Skin epidermis (tissue), 12 donors: ENCODE data around the gene EEPD1.

Experiments used
- H3K27ac ChIP-seq, 21 experiments: fragments of 200-600 bp; sonication (generic) in 11 of 21; one replicate each; pipeline ENCODE4 v1.5.0; 2020; ENCODE audit warnings: mild to moderate bottlenecking in 3 of 21, inconsistent platforms in 2 of 21, moderate library complexity in 2 of 21
- H3K4me3 ChIP-seq, 7 experiments: fragments of 200-600 bp; sonication (generic) in 2 of 7; one replicate each; pipeline ENCODE4 v1.5.0; 2020; ENCODE audit warnings: inconsistent platforms in 2 of 7, mild to moderate bottlenecking in 2 of 7, moderate library complexity in 1 of 7

The EEPD1 gene

DNA sequence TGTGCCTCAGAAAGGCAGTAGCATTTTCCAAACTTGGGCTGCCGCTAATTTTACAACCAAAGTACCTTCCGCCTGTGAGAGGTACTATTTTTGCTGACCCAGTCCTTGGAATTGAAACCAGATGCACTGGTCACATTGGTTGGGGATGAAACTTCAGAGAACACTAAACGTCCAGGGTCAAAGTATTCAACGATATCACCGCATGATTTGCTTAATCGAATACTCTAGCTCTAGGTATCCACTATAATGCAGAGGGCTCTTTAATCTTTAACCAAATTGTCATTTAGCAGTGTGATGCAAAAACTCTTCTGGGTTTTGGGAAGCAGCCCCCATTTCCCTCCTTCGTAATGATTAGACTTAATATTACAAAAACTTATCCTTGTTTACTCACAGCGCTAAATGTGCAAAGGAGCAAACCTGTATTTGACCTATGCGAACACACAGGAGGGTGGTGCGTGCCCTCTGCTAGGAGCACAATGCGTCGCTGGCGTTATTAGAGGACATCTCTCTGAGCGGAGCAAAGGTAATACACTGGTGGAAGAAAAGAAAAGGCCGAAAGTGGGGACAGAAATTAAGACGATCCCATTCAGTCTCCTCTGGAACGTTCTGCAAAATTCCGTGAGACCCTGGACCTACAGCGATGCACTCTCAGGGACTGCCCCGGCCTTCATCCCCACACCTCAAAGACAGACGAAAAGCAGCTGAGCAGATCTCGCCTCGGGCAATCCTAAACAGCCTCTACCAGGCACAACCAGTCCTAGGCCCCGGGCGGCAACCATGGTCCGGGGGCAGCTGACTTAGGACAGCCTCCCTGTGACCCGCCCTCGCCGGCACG lies 916 bp upstream of the EEPD1 start:
- peak overlapping the region; percentile 28 to 87 (median 65) for H3K4me3 ChIP-seq
- H3K27ac ChIP-seq, result peak overlapping the region in 16 of 21 experiments; percentile 2 to 86 (median 60)

DNA sequence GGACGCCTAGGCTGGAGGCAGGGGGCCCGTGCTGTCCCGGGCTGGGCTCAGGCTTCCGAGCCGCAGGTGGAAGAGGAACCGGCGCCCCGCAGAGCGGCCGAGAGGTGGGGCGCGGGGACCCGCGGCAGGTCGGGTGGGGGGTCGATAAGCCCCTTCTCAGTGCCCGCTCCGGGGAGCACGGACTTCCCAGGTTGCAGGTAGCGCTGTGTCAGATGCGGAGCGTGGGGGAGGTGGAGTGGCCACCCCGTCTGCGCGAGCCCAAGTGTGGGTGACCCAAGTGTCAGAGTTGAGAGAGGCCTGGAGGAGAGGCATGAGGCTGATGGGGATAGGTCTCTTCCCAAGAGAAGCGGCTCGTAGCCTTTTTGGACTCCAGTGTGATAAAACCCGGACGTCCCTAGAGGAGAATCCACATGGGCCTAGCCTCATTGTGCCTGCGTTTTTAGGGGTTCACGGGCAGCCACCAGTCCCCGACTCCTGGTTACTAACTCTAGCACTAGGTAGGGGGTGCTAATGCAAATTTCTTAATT lies 580 bp downstream of the EEPD1 start:
- H3K4me3 ChIP-seq, result peak overlapping the region; percentile 51 to 87 (median 79)
- H3K27ac ChIP-seq, result peak overlapping the region in 20 of 21 experiments; percentile 26 to 88 (median 80)

DNA sequence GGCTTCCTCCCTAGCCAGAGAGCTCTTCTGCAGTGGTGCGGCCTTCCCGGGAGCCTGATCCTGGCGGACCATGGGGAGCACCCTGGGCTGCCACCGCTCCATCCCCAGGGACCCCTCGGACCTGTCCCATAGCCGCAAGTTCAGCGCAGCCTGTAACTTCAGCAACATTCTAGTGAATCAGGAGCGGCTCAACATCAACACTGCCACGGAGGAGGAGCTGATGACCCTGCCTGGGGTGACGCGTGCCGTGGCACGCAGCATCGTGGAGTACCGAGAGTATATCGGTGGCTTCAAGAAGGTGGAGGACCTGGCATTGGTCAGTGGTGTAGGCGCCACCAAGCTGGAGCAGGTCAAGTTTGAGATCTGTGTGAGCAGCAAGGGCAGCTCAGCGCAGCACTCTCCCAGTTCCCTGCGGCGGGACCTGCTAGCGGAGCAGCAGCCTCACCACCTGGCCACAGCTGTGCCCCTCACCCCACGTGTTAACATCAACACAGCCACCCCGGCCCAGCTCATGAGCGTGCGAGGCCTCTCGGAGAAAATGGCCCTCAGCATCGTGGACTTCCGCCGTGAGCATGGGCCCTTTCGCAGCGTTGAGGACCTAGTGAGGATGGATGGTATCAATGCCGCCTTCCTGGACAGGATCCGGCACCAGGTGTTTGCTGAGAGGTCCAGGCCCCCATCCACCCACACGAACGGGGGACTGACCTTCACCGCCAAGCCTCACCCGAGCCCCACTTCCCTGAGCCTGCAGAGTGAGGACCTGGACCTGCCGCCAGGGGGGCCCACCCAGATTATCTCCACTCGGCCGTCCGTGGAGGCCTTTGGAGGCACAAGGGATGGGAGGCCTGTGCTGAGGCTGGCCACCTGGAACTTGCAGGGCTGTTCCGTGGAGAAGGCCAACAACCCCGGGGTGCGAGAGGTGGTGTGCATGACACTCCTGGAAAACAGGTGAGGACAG lies 1.5 kb downstream of the EEPD1 start:
- H3K27ac ChIP-seq, result no peak overlapping the region
- H3K4me3 ChIP-seq, result peak overlapping the region in 6 of 7 experiments; percentile 51 to 87 (median 82)

DNA sequence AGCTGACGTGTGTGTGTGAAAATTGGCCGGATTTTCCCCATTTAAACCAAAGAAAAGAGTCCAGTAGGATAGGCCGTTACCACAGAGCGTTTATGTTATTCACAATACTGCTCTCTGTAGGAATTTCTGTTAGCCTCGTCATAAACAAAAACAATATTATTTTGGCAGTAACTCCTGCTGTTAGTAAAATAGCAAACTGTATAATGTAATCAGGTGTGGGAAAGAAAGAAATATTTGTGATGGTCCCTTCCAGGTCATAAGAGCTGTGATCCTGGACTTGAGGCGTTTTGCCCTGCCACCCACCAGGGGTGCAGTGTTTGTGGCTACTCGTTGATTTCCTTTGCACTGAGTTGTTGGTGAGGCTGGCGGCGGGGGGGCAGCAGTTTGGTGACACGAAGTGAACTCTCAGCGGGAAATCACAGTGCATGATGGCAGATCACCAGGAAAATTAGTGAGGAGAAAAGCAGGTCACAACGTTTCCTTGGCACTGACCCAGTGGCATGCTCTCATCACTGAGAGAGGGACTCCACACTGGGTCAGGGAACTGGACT lies 2.8 kb downstream of the EEPD1 start:
- peak overlapping the region in 4 of 7 experiments; percentile 7 to 19 (median 14) for H3K4me3 ChIP-seq
- H3K27ac ChIP-seq, result no peak overlapping the region

DNA sequence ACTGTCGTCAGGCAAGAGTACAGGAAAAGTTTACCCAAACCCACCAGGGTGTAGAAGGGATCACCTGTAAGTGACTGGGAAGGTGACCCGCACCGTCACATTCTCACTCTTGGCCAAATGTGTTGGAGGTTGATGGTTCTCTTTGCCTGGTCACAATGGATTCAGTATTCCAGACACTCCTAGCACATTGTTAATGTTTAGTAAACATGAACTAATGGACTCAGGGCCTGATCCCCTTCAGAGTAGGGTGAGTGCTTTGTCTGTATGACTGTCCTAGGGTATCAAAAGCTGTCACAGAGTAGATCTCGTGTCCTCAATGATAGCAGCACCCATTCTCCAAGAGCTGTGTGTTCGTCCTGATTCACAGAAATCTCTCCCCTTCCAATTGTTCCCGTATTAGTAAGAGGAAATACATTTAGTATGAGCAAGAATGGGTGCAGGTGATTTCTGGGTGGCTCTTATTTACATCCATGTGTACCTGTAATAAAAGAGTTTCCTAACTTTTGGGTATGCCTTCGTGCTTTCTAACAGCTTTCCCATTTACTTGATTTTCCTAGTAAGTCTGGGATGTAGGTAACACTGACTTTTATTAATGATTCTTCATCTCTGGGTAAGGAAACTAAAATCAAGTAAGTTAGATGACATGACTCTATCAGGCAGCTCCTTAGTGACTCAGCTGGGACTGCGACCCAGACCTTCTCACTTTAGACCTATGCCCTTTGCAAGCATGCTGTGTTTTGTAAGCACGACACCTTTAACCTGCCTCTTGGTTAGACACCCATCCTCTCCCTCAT lies 4.7 kb downstream of the EEPD1 start:
- H3K27ac ChIP-seq, result no peak overlapping the region
- H3K4me3 ChIP-seq, result no peak overlapping the region

DNA sequence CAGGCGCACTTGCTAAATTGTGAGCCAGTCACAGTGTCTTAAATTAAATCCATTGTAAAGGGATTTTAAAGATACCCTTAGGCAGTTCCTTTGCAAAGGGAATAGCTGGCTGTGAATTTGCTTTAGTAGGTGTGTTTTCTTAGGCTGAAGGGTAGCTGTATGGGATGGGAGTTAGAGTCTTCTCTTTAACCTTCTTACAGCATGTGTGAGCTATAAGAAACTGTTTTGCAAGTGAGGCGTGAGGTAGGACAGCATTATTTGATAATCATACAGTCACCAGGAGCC lies 5.2 kb downstream of the EEPD1 start:
- Histone ChIP-seq H3K4me3 (no peak overlapping the region), H3K27ac (no peak overlapping the region)

DNA sequence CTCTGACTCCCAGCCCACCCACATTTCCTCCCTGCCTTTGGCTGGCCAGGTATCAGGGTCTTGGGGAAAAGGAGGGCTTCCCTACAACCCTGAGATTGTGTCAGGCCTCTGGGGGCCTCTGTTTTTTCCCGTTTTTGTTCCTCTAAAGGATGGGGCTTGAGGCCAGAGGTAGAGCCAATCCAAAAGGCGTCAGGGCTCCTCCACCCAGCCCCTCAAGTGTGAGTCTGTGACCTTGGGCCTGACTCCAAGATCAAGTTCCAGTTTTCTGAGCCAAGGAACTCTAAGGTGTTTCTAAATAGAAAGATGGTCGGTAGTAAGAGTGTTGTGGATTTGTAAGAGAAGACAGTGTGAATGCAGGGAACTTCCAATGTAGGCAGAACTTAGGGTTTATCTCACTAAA lies 6.6 kb downstream of the EEPD1 start:
- no peak overlapping the region for H3K27ac ChIP-seq
- no peak overlapping the region for H3K4me3 ChIP-seq

DNA sequence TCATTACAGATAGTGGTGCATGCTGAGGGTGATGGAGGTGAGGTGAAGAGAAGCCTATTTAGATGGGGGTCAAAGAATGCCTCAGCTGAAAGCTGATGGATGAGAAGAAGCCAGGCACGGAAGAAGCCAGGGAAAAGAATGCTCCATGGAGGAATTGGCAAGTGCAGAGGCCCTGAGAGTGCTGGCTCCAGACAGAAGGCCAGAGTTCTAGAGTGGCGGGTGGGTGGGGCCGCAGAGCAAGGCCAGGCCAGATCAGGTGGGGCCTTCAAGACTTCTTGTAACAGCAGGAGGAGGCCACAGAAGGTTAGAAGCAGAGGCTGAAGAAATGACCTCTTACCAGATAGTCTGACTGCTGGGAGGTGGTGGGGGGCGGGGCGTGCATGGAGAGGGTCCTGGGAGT lies 7.3 kb downstream of the EEPD1 start:
- no peak overlapping the region for H3K27ac ChIP-seq
- no peak overlapping the region for H3K4me3 ChIP-seq

DNA sequence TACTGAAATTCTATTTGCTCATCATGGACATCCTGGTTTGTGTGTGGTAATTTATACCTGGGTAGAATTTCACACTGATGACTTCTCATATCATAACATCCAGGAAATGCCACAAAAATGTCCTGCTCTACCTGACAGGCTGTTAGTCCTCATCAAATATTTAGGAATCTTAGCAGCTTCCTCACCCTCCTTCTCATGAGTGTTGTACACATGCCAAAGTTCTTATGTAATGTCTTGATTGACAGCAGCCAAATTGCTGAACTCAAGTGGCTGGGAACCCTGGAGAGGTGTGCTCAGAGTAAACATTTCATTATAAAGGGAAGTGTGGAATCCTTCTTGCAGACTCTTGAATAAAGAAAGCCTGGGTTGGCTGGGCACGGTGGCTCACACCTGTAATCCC lies 8.9 kb downstream of the EEPD1 start:
- Histone ChIP-seq H3K4me3 (no peak overlapping the region), H3K27ac (no peak overlapping the region)

DNA sequence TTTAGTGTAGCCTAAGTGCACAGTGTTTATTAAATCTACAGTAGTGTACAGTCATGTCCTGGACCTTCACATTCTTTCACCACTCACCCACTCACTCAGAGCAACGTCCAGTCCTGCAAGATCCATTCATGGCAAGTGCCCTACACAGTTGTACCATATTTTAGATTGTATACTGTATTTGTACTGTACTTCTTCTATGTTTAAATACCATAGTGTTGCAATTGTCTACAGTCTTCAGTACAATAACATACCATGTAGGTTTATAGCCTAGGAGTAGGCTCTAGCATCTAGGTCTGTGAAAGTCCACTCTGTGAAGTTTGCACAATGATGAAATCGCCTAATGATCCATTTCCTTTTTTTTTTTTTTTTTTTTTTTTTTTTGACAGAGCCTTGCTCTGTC lies 12.0 kb downstream of the EEPD1 start:
- Histone ChIP-seq H3K27ac (no peak overlapping the region), H3K4me3 (no peak overlapping the region)

DNA sequence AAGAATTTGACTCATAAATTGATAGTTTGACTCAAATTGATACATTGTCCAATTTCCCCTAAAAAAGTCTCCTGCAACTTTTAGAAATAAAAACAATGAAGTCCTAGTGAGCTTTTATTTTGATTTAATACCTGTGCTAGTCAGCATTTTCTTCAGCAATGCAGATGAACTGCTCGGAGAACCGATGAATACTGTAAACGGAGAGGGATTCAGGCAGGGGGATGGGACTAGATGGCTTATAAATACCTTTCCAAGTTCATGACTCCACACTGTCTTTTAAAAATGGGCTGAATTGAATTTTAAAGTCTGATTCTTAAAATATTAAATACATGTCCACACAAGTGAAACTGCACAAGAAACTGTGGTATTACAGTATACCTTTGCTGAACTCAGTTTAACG lies 12.7 kb downstream of the EEPD1 start:
- Histone ChIP-seq H3K4me3 (no peak overlapping the region), H3K27ac (no peak overlapping the region)

DNA sequence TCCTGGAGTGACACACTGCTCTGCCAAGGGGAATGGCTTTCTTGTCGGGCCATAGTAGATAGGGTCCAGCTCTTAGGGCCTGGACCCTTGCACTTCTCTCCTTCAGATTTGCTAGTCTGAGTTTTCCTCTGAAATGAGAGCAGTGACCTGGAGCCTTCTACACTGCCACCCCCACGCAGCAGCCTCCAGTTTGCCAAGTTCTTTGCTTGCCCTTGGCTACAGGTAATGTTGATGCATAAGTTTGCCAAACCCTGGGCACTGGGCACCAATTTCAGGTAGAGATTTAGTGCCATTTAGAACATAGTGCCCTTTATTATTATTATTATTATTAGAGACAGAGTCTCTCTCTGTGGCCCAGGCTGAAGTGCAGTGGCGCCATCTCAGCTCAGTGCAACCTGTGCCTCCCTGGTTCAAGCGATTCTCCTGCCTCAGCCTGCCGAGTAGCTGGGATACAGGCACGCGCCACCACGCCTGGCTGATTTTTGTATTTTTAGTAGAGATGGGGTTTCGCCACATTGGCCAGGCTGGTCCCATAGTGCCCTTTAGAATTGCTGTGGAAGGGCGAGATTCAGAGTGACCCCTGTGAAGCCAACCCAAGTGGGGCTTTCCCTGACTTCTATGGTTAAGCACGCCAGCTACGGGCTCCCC lies 14.5 kb downstream of the EEPD1 start:
- H3K27ac ChIP-seq, result no peak overlapping the region
- no peak overlapping the region for H3K4me3 ChIP-seq

DNA sequence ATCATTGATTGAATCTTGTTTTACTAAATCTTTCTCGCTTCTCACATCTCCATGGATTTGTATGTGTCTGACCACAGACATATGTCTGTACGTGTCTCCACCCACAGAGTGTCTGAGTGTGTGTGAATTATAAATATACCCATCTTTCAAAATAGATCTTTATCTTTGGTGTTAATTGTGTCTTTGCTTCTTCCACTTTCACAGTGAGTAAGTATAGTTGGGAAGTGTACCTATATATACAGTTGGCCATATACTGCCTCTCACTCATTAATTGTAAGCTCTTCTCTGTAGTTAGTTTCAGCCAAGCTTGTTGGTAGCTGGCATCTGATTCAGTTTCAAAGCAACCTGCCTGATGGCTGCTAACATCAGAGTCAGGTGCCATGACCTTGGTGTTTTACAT lies 18.4 kb downstream of the EEPD1 start:
- no peak overlapping the region for H3K27ac ChIP-seq
- no peak overlapping the region for H3K4me3 ChIP-seq

DNA sequence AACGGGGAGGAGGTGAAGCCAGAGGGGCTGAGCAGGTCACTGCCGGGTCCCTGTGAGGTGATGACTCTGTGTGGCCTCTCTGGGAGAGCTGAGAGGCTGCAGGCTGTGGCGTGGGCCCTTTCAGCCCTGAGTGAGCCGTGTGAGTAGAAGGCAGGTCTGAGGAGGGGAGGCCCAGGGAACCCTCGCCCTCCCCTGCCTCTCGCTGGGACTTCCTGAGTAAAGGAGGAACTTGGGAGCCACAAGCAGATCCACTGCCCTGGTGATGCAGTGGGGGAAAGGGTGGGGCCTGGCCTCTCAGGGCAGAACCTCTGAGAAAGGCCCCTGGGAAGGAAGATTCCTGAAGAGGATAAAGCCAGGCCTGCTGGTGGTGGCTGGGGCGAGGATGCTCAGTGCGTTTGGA lies 22.8 kb downstream of the EEPD1 start:
- peak overlapping the region in 11 of 21 experiments; percentile 12 to 69 (median 55) for H3K27ac ChIP-seq
- no peak overlapping the region for H3K4me3 ChIP-seq

DNA sequence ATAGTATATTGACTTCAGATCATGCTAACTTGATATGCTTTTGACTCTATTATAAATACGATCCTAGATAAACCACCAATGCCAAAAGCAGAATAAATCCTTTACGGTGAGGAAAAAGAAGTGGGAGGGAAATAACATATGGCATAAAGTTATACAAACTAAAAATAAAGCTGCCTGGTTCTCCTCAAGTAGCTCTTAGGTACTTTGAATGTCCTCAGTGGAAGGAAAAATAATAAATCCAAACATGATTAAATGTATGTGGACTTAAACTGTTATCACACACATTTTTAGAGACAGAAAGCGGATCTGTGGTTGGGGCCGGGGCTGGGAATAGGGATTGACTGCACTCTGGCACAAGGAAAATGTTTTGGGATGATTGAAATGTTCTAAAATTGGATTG lies 23.6 kb downstream of the EEPD1 start:
- Histone ChIP-seq H3K4me3 (no peak overlapping the region), H3K27ac (peak overlapping the region in 1 of 21 experiments; percentile 67)

DNA sequence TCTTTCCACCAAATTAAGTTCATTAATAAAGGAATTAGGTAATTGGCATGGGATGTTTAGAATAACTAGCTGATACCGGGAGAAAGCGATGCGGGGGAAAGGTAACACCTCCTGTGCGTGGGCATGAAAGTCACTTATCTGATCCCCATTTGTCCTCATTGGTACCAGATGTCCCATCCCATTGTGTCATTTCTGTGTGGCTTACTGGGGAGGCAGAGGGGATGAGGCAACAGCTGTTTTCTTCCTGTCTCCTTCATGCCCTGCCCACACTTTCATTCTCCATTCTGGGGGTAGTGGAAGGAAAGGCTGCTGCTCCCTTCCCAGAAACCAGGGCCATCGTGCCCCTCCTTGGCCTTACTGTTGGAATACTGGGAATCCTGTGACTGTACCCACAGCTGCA lies 27.1 kb downstream of the EEPD1 start:
- no peak overlapping the region for H3K27ac ChIP-seq
- no peak overlapping the region for H3K4me3 ChIP-seq

DNA sequence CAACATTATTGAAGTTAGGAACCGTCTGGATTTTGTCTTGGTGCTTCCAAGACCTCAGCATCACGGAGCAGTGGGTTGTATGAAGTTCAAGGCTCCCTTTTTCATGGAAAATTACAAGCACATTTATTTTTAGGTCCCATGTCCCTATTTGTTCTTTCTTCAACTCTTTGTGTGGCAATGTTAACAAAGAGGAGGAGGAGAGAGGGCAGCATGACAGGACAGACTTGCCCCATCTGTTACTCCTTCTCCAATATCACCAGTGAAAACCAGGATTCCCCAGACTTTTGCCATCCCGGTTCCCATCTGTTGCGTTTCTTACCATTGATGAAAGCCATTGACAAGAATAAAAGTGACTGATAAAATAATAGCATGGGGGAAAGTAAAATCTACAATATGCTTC lies 28.6 kb downstream of the EEPD1 start:
- Histone ChIP-seq H3K4me3 (no peak overlapping the region), H3K27ac (no peak overlapping the region)

DNA sequence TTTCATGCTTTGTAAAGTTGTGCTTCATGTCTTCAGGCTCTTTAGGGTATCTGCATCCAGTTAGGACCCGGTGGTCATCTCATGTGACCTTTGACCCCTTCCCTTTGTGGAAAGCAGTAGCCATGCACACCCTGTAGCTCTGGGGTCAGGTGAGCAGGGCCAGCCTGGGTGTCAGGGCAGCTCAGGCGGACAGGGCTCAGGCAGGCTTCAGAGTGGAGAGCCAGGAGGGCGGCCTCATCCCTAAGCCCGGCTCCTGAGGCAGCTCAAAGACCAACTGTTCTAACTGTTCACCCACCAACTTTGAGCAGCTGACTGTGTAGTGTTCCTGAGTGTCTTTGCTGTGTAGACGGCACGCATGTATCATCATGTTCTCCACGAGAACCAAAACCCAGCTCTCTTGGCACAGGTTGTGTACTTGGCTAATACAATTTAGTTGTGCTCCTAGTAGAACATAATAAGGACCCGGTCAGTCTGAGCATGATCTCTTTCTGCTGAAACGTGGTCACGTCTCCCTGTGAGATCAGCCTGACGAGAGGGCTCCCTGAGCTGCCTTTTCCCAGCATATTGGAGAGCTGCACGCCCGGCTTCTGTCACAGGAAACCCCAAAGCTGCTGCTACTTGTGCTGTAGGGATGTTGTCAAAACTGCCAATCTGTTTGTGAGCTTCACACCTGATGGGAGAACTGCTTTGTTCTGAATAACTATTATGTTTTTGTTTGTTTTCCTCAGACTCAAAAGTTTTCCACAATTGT lies 30.0 kb downstream of the EEPD1 start:
- H3K4me3 ChIP-seq, result no peak overlapping the region
- H3K27ac ChIP-seq, result peak overlapping the region in 1 of 21 experiments; percentile 6
